OCI-LY1 (cell line): Measurements from ENCODE around the gene GFER.

Experiments
- EZH2 ChIP-seq: fragments of 200-600 bp; sonication (generic), shearing (Covaris generic); IDR thresholded peaks from 2 replicates; pipeline ENCODE4 v1.8.0; 2017; ENCODE audit warnings: borderline replicate concordance, mixed run types, mild to moderate bottlenecking, antibody characterized with exemption, low read length, moderate library complexity, mixed read lengths
- TF ChIP-seq, protein P1 (sequence below): fragments of 200-600 bp; sonication (generic), shearing (Covaris generic); IDR thresholded peaks from 2 replicates; pipeline ENCODE4 v1.5.1; 2017; ENCODE audit warnings: mild to moderate bottlenecking, antibody characterized with exemption, low read length, moderate library complexity, mixed read lengths

- TF ChIP-seq, protein P1, sequence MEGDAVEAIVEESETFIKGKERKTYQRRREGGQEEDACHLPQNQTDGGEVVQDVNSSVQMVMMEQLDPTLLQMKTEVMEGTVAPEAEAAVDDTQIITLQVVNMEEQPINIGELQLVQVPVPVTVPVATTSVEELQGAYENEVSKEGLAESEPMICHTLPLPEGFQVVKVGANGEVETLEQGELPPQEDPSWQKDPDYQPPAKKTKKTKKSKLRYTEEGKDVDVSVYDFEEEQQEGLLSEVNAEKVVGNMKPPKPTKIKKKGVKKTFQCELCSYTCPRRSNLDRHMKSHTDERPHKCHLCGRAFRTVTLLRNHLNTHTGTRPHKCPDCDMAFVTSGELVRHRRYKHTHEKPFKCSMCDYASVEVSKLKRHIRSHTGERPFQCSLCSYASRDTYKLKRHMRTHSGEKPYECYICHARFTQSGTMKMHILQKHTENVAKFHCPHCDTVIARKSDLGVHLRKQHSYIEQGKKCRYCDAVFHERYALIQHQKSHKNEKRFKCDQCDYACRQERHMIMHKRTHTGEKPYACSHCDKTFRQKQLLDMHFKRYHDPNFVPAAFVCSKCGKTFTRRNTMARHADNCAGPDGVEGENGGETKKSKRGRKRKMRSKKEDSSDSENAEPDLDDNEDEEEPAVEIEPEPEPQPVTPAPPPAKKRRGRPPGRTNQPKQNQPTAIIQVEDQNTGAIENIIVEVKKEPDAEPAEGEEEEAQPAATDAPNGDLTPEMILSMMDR, result no peak; the same call in 1 of the 2 replicates
- TF ChIP-seq EZH2, result no peak
These were observed 40.9 kb upstream of the GFER start, which contains the start of gene MSRB1 for GRCh38 chr16:1942810-1943726.
